Measurements from ENCODE around the gene SNRK.

SNRK gene

GRCh38 chr3:43378066-43378935 lies 92.0 kb downstream of the SNRK start:
- TF ChIP-seq ZNF704 (tag by site-specific recombination; IDR thresholded peaks at IDR 0.05) (no peak), ZBTB7A (tag by site-specific recombination; IDR thresholded peaks at IDR 0.05; ENCODE audit: low read depth) (no peak), FEZF1 (tag by site-specific recombination; IDR thresholded peaks at IDR 0.05) (no peak), ZSCAN30 (tag by site-specific recombination; IDR thresholded peaks at IDR 0.05) (no peak), ZNF23 (tag by site-specific recombination; IDR thresholded peaks at IDR 0.05; ENCODE audit: borderline replicate concordance) (no peak), ZNF37A (tag by site-specific recombination; IDR thresholded peaks at IDR 0.05) (no peak), HOXD13 (CRISPR knock-in tag; IDR thresholded peaks at IDR 0.05; ENCODE audit: borderline replicate concordance) (no peak), ZNF830 (tag by site-specific recombination; IDR thresholded peaks at IDR 0.05; ENCODE audit: low read depth) (no peak), ZNF777 (tag by site-specific recombination; IDR thresholded peaks at IDR 0.05; ENCODE audit: borderline replicate concordance) (no peak), ZSCAN23 (tag by site-specific recombination; IDR thresholded peaks at IDR 0.05) (no peak), ZNF266 (tag by site-specific recombination; IDR thresholded peaks at IDR 0.05; ENCODE audit: low read depth) (no peak), ZNF174 (tag by site-specific recombination; IDR thresholded peaks at IDR 0.05) (no peak), ZNF354C (tag by site-specific recombination; IDR thresholded peaks at IDR 0.05; ENCODE audit: borderline replicate concordance, low read depth) (no peak)
- TF ChIP-seq, protein P1, sequence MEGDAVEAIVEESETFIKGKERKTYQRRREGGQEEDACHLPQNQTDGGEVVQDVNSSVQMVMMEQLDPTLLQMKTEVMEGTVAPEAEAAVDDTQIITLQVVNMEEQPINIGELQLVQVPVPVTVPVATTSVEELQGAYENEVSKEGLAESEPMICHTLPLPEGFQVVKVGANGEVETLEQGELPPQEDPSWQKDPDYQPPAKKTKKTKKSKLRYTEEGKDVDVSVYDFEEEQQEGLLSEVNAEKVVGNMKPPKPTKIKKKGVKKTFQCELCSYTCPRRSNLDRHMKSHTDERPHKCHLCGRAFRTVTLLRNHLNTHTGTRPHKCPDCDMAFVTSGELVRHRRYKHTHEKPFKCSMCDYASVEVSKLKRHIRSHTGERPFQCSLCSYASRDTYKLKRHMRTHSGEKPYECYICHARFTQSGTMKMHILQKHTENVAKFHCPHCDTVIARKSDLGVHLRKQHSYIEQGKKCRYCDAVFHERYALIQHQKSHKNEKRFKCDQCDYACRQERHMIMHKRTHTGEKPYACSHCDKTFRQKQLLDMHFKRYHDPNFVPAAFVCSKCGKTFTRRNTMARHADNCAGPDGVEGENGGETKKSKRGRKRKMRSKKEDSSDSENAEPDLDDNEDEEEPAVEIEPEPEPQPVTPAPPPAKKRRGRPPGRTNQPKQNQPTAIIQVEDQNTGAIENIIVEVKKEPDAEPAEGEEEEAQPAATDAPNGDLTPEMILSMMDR (tag by site-specific recombination; IDR thresholded peaks at IDR 0.05), result no peak
- TF ChIP-seq, protein P2, sequence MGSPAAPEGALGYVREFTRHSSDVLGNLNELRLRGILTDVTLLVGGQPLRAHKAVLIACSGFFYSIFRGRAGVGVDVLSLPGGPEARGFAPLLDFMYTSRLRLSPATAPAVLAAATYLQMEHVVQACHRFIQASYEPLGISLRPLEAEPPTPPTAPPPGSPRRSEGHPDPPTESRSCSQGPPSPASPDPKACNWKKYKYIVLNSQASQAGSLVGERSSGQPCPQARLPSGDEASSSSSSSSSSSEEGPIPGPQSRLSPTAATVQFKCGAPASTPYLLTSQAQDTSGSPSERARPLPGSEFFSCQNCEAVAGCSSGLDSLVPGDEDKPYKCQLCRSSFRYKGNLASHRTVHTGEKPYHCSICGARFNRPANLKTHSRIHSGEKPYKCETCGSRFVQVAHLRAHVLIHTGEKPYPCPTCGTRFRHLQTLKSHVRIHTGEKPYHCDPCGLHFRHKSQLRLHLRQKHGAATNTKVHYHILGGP (tag by site-specific recombination; IDR thresholded peaks at IDR 0.05), result no peak
- Histone ChIP-seq H3K27ac (ENCODE audit: extremely low read depth, low read depth, low read length) (no peak overlapping the region), H3K4me3 (ENCODE audit: low read depth, low read length) (no peak overlapping the region), H3K4me1 (ENCODE audit: control insufficient read depth, insufficient read depth, low read length) (no peaks in the 10 kb centered on the region), H3K36me3 (ENCODE audit: control insufficient read depth in 2 of 2, insufficient read depth in 1 of 2, low read length in 2 of 2) (no peaks in the 10 kb centered on the region), H3K9me3 (ENCODE audit: control insufficient read depth, insufficient read depth, low read depth, low read length) (no peaks in the 10 kb centered on the region)
- POLR2A ChIA-PET, result no interaction called here
- CTCF ChIA-PET, result interaction anchor here (0.6 to 1.5 kb wide), 7 partner anchors 10 to 1240 kb away, joined by 3 to 4 read pairs (median 3); no protein-coding TSS in a partner anchor

- no peak for TF ChIP-seq SP2 (tag by site-specific recombination; IDR thresholded peaks at IDR 0.05)
- TF ChIP-seq WT1 (tag by site-specific recombination; IDR thresholded peaks at IDR 0.05), result no peak
- TF ChIP-seq ZNF654 (tag by site-specific recombination; IDR thresholded peaks at IDR 0.05; ENCODE audit: low read depth), result no peak
- TF ChIP-seq ZNF350 (tag by site-specific recombination; IDR thresholded peaks at IDR 0.05), result no peak
- no peak for TF ChIP-seq KLF7 (tag by site-specific recombination; IDR thresholded peaks at IDR 0.05; ENCODE audit: borderline replicate concordance)
- H3K9me3 ChIP-seq (ENCODE audit: control insufficient read depth, insufficient read depth, low read depth, low read length), result no peaks in the 10 kb centered on the region
- no peaks in the 10 kb centered on the region for H3K4me1 ChIP-seq (ENCODE audit: control insufficient read depth, insufficient read depth, low read length)
- no peak overlapping the region for H3K4me3 ChIP-seq (ENCODE audit: low read depth, low read length)
- POLR2A ChIA-PET, result no interaction called here
- CTCF ChIA-PET, result interaction anchor here (0.6 to 1.1 kb wide), 3 partner anchors 145 to 835 kb away, joined by 3 to 4 read pairs (median 4); no protein-coding TSS in a partner anchor
- H3K36me3 ChIP-seq (ENCODE audit: control insufficient read depth in 2 of 2, insufficient read depth in 1 of 2, low read length in 2 of 2), result no peaks in the 10 kb centered on the region
- no peak overlapping the region for H3K27ac ChIP-seq (ENCODE audit: extremely low read depth, low read depth, low read length)
These were observed 93.0 kb downstream of the SNRK start for GRCh38 chr3:43379343-43379742.

Measured in HEK293 (cell line).